Transverse colon (tissue), 4 donors: ENCODE results near the gene TEX11. TPM values are rescaled to one million over a fixed set of nuclear protein-coding genes. Genes with fewer than 3 reads are reported as not detected.

ENCODE experiments used
- DNase-seq: peaks from one replicate; pipeline ENCODE4 v3.0.0-alpha.2; 2019
- H3K27ac ChIP-seq, 4 donors: fragments of 200-600 bp; sonication (generic); 2 replicates each; pipeline ENCODE4 v1.5.1; 2016 to 2018; ENCODE audit warnings: inconsistent platforms in 4 of 4
- H3K27me3 ChIP-seq: fragments of 200-600 bp; sonication (generic); 2 replicates; pipeline ENCODE4 v1.5.1; 2017; ENCODE audit warnings: inconsistent platforms
- H3K36me3 ChIP-seq, 4 donors: fragments of 200-600 bp; sonication (generic); 2 replicates each; pipeline ENCODE4 v1.5.1; 2017 to 2019; ENCODE audit warnings: inconsistent platforms in 4 of 4
- H3K4me1 ChIP-seq, 4 donors: fragments of 200-600 bp; sonication (generic); 2 replicates each; pipeline ENCODE4 v1.5.1; 2017 to 2020; ENCODE audit warnings: inconsistent platforms in 4 of 4
- H3K4me3 ChIP-seq, 4 donors: fragments of 200-600 bp; sonication (generic); 1 replicate in 1 of 4; 2 replicates in 3 of 4; pipeline versions ENCODE4 v1.5.1 to v1.6.1; 2017 to 2019; ENCODE audit warnings: inconsistent platforms in 4 of 4
- H3K9me3 ChIP-seq, 2 donors: fragments of 200-600 bp; sonication (generic); 2 replicates each; pipeline ENCODE4 v1.5.1; 2017 to 2019; ENCODE audit warnings: inconsistent platforms in 2 of 2
- EP300 ChIP-seq: sonication (generic); formaldehyde crosslinking; IDR thresholded peaks from one replicate; pipeline ENCODE4 v1.6.1; 2017; ENCODE audit warnings: antibody characterized with exemption, low read depth
- POLR2A ChIP-seq: fragments of 450-650 bp; IDR thresholded peaks from one replicate; pipeline ENCODE4 v1.6.1; 2016; ENCODE audit warnings: antibody characterized with exemption, mild to moderate bottlenecking, moderate library complexity
- POLR2AphosphoS5 ChIP-seq, 3 donors: sonication (generic); formaldehyde crosslinking; IDR thresholded peaks; one replicate each; pipeline ENCODE4 v1.6.1; 2016; ENCODE audit warnings: antibody characterized with exemption in 3 of 3
- WGBS, 2 donors: methylation state at CpG; one replicate each; pipeline ENCODE4 v1.1.5; 2018; ENCODE audit warnings: low coverage in 1 of 2; 5-methylcytosine and 5-hydroxymethylcytosine counted together
- in situ Hi-C, 4 donors: fragments of 200-750 bp; cut with MboI; loops; one replicate each; pipeline versions ENCODE4 v1.15.0 to v1.15.1; 2017; ENCODE audit warnings: low sequenced_read_pairs in 3 of 4, low pct_ligation_motif_present in 1 of 4, low pct_unique_long_range_greater_than_20kb in 1 of 4
- intact Hi-C: fragments of 100-400 bp; cut with DNase I; formaldehyde crosslinking; loops from one replicate; pipeline ENCODE4 v1.15.1; 2023; ENCODE audit warnings: low total_unique reads
- small RNA-seq, 4 donors: library from RNA; depleted of rRNA; stranded (forward); fragments of <200 nt; gene quantifications; one replicate each; pipeline ENCODE3, GENCODE V24; 2016
- total RNA-seq, 4 donors: library from RNA; depleted of rRNA; stranded (reverse); fragments of >200 nt; gene quantifications; one replicate each; pipeline ENCODE4 v1.1.0, GENCODE V29; 2016
- TF ChIP-seq, protein P1 (sequence below), 5 experiments: fragments of 200-600 bp in 3 of 5; fragments of 450-650 bp in 2 of 5; sonication (generic) in 3 of 5; IDR thresholded peaks; 1 replicate in 2 of 5; 2 replicates in 3 of 5; pipeline ENCODE4 v1.5.1; 2016 to 2017; ENCODE audit warnings: antibody characterized with exemption in 5 of 5, inconsistent platforms in 3 of 5, mild to moderate bottlenecking in 2 of 5, moderate library complexity in 1 of 5

TEX11 gene
- total RNA-seq, 4 donors from 2014 or later = 0.27 to 0.79 TPM; not detected in 2

DNA sequence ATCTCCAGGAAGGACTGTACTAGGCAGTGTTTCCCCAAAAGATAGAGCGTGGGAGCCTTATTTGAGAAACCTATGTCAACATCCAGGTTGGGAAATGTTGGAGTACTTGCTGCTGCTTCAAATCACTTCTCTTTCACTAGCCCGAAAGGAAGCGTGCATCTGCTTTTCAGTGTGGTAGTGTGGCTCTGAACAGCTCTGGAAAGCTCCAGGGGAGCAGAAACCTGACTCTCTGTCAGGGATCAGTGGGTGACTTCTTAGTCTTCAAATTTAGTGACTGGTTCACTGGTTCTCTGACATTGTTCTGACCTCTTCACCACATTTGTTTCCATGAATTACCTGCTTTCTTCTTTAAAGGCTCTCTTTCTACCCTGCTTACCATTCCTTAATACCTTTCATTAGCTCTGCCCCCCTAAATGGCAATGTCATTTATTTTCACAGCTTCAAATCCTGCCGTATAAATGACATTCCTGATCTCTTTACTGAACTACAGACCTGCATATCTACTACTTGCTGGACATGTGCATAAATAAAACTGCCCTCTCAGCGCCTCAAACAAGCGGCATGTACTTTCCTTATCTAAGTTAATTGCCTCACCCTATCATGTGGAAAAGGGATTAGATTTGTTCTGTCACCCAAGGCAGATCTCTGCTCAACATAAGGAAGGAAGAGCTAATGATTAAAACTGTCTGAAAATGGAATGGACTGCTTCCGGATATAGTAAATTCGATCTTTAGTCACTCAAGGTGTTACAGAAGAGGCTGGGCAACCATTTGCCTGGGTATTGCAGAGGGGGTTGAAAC is 426.8 kb downstream of the TEX11 start:
- Histone ChIP-seq H3K9me3 (no peaks in the 10 kb centered on the region), H3K36me3 (no peaks in the 10 kb centered on the region), H3K27me3 (no peaks in the 10 kb centered on the region), H3K4me1 (peaks cover 9 to 63% (median 28%) of the 10 kb centered on the region in 4 donors), H3K4me3 (no peak overlapping the region), H3K27ac (peak overlapping the region; percentile 82 to 92 (median 86))
- no peak for TF ChIP-seq EP300
- peak in 1 of 3 donors; percentile 28 for TF ChIP-seq POLR2AphosphoS5 (IDR thresholded peaks at IDR 0.05)
- TF ChIP-seq POLR2A = no peak
- TF ChIP-seq, protein P1, sequence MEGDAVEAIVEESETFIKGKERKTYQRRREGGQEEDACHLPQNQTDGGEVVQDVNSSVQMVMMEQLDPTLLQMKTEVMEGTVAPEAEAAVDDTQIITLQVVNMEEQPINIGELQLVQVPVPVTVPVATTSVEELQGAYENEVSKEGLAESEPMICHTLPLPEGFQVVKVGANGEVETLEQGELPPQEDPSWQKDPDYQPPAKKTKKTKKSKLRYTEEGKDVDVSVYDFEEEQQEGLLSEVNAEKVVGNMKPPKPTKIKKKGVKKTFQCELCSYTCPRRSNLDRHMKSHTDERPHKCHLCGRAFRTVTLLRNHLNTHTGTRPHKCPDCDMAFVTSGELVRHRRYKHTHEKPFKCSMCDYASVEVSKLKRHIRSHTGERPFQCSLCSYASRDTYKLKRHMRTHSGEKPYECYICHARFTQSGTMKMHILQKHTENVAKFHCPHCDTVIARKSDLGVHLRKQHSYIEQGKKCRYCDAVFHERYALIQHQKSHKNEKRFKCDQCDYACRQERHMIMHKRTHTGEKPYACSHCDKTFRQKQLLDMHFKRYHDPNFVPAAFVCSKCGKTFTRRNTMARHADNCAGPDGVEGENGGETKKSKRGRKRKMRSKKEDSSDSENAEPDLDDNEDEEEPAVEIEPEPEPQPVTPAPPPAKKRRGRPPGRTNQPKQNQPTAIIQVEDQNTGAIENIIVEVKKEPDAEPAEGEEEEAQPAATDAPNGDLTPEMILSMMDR (IDR thresholded peaks at IDR 0.05) = no peak
- no peak for DNase-seq
- 28 to 59% methylated on average over 2 to 8 of the region's 8 CpGs for whole genome bisulfite sequencing, 2 donors
- intact Hi-C loops = no loop called here
- in situ Hi-C loops = no loop called here

DNA sequence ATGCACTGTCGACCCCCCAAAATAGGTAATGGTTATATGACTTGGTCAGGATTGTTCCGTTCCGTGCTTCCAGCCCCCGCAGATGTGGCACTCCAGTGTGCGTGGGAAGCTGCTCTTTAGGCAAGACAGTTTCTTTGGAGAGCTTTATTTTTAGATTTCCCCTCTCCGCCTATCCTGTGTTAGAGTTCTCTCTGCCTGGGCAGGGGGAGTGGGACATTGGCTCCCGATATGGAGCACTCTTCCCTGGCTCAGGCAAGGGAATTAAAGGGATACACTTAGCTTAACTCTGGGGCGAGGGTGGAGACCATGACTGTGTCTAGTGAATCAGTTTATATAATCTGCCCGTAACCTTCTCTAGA is 427.9 kb downstream of the TEX11 start:
- no peak overlapping the region for H3K4me3 ChIP-seq
- 20 to 54% methylated on average over 1 to 9 of the region's 9 CpGs for WGBS, 2 donors

DNA sequence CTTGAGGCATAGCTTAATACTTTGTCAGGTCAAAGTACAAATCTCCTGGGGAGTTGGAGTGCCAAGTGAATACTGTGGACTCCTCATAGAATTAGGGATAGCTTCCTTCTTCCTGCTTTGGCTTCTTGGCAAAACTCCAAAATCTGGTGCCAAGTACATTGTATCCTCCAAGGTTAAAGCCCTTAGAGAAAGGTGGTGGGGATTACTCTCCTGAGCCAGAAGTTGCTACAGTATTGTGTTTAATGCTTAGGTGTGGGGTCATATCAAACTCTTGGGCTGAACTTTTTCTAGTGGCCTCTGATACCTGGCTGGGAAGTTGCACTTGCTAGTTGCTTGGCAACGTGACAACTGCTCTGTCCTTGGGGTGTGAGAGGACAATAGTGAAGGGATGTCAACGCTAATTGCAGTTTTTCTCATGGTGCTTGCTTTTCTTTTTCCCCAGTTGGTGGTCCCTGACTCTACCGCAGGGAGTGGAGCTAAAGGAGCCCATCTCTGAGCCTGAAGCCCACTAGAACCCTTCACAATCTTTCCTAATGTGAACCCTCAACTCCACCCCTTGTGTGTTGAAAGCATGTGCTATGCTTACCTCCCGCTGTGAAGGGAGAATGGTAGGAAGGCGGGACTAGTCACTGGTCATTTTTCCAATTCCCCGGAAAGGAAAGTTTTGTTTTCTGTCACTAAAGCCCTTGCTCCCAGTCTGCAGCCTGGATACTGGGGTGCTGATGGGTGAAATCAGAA is 428.4 kb downstream of the TEX11 start:
- Histone ChIP-seq H3K27ac (peak overlapping the region; percentile 82 to 92 (median 86)), H3K9me3 (no peaks in the 10 kb centered on the region), H3K4me3 (no peak overlapping the region), H3K36me3 (no peaks in the 10 kb centered on the region), H3K27me3 (no peaks in the 10 kb centered on the region), H3K4me1 (peaks cover 9 to 68% (median 27%) of the 10 kb centered on the region in 4 donors)
- intact Hi-C loops (no loop called here), in situ Hi-C loops (no loop called here)
- peak; percentile 60 for DNase-seq
- 47% methylated on average over 6 of the region's 6 CpGs; no CpG with 5 or more reads in 1 of the 2 donors for WGBS, 2 donors
- TF ChIP-seq EP300 = no peak
- peak in 2 of 3 donors; percentile 31 to 35 for TF ChIP-seq POLR2AphosphoS5 (IDR thresholded peaks at IDR 0.05)

More for the DNA sequence above, 427.9 kb downstream of the TEX11 start:
- Histone ChIP-seq H3K27me3 (no peaks in the 10 kb centered on the region), H3K4me1 (peaks cover 9 to 73% (median 28%) of the 10 kb centered on the region in 4 donors), H3K9me3 (no peaks in the 10 kb centered on the region), H3K36me3 (no peaks in the 10 kb centered on the region), H3K27ac (peak overlapping the region; percentile 82 to 92 (median 86))
- in situ Hi-C loops = no loop called here
- intact Hi-C loops = no loop called here
- no peak for DNase-seq
- no peak for TF ChIP-seq POLR2A
- TF ChIP-seq, protein P1 (IDR thresholded peaks at IDR 0.05) = no peak
- no peak for TF ChIP-seq EP300
- no peak for TF ChIP-seq POLR2AphosphoS5 (IDR thresholded peaks at IDR 0.05)

DNA sequence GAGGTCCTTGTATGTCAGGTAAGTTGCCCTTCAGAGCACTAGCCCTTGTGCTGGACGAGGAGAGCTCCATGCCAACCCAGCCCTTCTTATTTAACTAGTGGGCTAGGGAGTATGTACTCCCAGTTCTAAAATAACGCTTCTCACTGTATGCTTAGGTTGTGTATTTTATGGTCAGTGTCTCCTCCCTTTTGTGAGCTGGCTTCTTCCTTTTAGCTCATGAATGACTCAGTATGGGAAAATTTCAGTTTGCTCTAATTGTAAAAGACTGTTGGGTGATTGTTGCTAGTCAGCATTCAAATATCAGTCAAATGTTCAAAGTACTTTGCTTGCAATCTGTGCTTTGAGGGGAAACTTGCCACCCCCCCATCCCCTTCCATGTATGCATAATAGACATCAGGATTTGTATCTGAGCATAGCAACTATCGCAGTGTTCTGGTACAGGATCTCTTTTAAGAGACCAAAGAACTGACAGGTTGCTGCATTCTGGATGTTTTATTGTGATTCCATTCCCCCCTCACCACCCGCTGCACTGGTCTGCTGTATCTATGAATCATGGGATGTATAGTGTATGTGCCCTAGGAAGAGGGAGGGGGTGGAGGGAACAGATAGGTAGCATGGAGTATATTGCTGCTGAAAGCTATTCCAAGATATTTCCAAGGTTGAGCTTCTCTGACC is 429.1 kb downstream of the TEX11 start:
- peaks cover 9 to 61% (median 24%) of the 10 kb centered on the region in 4 donors for H3K4me1 ChIP-seq
- no peaks in the 10 kb centered on the region for H3K27me3 ChIP-seq
- TF ChIP-seq POLR2AphosphoS5 (IDR thresholded peaks at IDR 0.05) = peak in 2 of 3 donors; percentile 87 to 90
- peak; percentile 86 for TF ChIP-seq POLR2A
- TF ChIP-seq, protein P1 (IDR thresholded peaks at IDR 0.05) = no peak
- peak overlapping the region; percentile 82 to 92 (median 86) for H3K27ac ChIP-seq
- no peaks in the 10 kb centered on the region for H3K36me3 ChIP-seq
- no peaks in the 10 kb centered on the region for H3K9me3 ChIP-seq
- H3K4me3 ChIP-seq = peak overlapping the region in 1 of 4 donors; percentile 39
- intact Hi-C loops = no loop called here
- in situ Hi-C loops = no loop called here
- DNase-seq = peak; percentile 48
- 55% methylated on average over 4 of the region's 4 CpGs; no CpG with 5 or more reads in 1 of the 2 donors for WGBS, 2 donors

Small RNA genes lying within 50 kb of the gene (small RNA-seq; reads per million reads assigned to genes)
- gene SNORD3E = 0 reads per million in 4 donors

Other genes starting within 250 kb of the TEX11 start
- under 1 TPM in 1 of 4 donors, not detected in 3; 0.27 TPM for gene SLC7A3, start 22.4 kb upstream of the TEX11 start, total RNA-seq
- gene SNX12, start 159.6 kb upstream of the TEX11 start, total RNA-seq = 10 to 100 TPM; 16.8 to 69.5 (median 35.0) TPM
- gene FOXO4, start 187.1 kb upstream of the TEX11 start, total RNA-seq = 100 to 1,000 TPM in 1 of 4 donors, 10 to 100 TPM in 3; 23.3 to 152 (median 35.4) TPM
- gene CXorf65, start 198.0 kb upstream of the TEX11 start, total RNA-seq = not detected
- gene IL2RG, start 202.9 kb upstream of the TEX11 start, total RNA-seq = 100 to 1,000 TPM in 1 of 4 donors, 10 to 100 TPM in 2, 1 to 10 TPM in 1; 3.8 to 231 (median 44.0) TPM
- 10 to 100 TPM; 26.5 to 41.4 (median 40.0) TPM for gene MED12, start 209.9 kb upstream of the TEX11 start, total RNA-seq
- gene NLGN3, start 236.1 kb upstream of the TEX11 start, total RNA-seq = 1 to 10 TPM in 1 of 4 donors, under 1 TPM in 2, not detected in 1; 0.40 to 1.1 (median 0.64) TPM